Loucy (cell line): ENCODE measurements around the gene PHACTR1.

Experiments used
- EZH2phosphoT487 ChIP-seq: fragments of 200-600 bp; IDR thresholded peaks from 2 replicates; pipeline ENCODE4 v1.6.1; 2018; ENCODE audit warnings: antibody characterized with exemption, mild to moderate bottlenecking, moderate library complexity, borderline replicate concordance
- TF ChIP-seq, protein P1 (sequence below): fragments of 200-600 bp; sonication (generic); conservative IDR thresholded peaks from 2 replicates; pipeline ENCODE4 v1.5.1; 2014; ENCODE audit warnings: mild to moderate bottlenecking, antibody characterized with exemption, low read length

DNA sequence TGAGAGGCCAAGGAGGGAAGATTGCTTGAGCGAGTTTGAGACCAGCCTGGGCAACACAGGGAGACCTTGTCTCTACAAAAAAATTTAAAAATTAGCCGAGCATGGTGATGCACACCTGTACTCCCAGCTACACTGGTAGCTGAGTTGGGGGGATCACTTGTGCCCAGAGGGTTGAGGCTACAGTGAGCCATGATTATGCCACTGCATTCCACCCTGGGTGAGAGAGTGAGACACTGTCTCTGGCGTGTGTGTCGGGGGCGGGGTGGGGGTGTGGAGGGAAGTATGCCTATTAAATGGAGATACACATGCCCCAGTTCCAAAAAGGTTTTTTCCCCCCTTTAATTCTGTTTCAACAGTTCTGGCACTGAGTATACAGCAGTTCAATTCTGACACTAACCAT lies 388.6 kb downstream of the PHACTR1 start:
- TF ChIP-seq, protein P1, sequence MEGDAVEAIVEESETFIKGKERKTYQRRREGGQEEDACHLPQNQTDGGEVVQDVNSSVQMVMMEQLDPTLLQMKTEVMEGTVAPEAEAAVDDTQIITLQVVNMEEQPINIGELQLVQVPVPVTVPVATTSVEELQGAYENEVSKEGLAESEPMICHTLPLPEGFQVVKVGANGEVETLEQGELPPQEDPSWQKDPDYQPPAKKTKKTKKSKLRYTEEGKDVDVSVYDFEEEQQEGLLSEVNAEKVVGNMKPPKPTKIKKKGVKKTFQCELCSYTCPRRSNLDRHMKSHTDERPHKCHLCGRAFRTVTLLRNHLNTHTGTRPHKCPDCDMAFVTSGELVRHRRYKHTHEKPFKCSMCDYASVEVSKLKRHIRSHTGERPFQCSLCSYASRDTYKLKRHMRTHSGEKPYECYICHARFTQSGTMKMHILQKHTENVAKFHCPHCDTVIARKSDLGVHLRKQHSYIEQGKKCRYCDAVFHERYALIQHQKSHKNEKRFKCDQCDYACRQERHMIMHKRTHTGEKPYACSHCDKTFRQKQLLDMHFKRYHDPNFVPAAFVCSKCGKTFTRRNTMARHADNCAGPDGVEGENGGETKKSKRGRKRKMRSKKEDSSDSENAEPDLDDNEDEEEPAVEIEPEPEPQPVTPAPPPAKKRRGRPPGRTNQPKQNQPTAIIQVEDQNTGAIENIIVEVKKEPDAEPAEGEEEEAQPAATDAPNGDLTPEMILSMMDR: no peak
- no peak for TF ChIP-seq EZH2phosphoT487
